PFSK-1 (cell line): ENCODE results near the gene SH3RF1.

ENCODE experiments used
- FOXP2 ChIP-seq: optimal IDR thresholded peaks from 2 replicates; pipeline ENCODE3; 2011; ENCODE audit warnings: borderline replicate concordance, control low read depth, inconsistent platforms; ENCODE audit not compliant: insufficient read depth; ENCODE audit errors: extremely low read length, extremely low read depth
- POLR2AphosphoS5 ChIP-seq: IDR thresholded peaks from 2 replicates; pipeline ENCODE4 v1.6.1; 2012; ENCODE audit warnings: low read depth, mild to moderate bottlenecking, control low read depth, low read length, moderate library complexity
- SIN3A ChIP-seq: IDR thresholded peaks from 2 replicates; pipeline ENCODE4 v1.6.1; 2012; ENCODE audit warnings: mild to moderate bottlenecking, low read length, moderate library complexity, borderline replicate concordance; ENCODE audit not compliant: insufficient read depth
- TAF1 ChIP-seq: IDR thresholded peaks from 2 replicates; pipeline ENCODE4 v1.6.1; 2012; ENCODE audit warnings: low read length, control low read depth, borderline replicate concordance; ENCODE audit not compliant: insufficient read depth
- TF ChIP-seq, protein P1 (sequence below), 2 experiments: IDR thresholded peaks; 2 replicates each; pipeline versions ENCODE4 v1.6.1 to v1.8.0; 2011 to 2012; ENCODE audit warnings: low read depth in 2 of 2, low read length in 2 of 2, control low read depth in 1 of 2, inconsistent platforms in 1 of 2, mild to moderate bottlenecking in 1 of 2, moderate library complexity in 1 of 2; ENCODE audit not compliant: insufficient read depth in 1 of 2

The SH3RF1 gene

DNA sequence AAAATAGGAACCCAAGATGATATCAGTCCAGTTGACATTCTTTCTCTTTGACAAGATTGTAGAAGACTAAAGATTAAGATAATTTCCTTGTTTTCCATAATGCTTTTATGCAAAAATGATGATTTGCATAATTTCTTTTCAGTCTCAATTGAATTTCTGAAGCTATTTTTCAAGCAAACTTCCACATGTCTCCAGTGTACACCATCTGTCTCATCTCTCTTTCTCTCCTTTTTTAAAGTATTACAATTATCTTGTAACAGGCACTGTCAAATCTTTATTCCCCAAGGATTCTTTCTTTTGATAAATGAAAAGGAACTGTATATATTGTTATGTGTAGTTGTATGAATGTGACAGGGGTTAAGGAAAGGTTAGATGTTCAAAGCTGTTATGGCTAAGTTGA is 7.9 kb upstream of the SH3RF1 start:
- TF ChIP-seq SIN3A (no peak), TAF1 (no peak), FOXP2 (no peak), POLR2AphosphoS5 (no peak)
- TF ChIP-seq, protein P1, sequence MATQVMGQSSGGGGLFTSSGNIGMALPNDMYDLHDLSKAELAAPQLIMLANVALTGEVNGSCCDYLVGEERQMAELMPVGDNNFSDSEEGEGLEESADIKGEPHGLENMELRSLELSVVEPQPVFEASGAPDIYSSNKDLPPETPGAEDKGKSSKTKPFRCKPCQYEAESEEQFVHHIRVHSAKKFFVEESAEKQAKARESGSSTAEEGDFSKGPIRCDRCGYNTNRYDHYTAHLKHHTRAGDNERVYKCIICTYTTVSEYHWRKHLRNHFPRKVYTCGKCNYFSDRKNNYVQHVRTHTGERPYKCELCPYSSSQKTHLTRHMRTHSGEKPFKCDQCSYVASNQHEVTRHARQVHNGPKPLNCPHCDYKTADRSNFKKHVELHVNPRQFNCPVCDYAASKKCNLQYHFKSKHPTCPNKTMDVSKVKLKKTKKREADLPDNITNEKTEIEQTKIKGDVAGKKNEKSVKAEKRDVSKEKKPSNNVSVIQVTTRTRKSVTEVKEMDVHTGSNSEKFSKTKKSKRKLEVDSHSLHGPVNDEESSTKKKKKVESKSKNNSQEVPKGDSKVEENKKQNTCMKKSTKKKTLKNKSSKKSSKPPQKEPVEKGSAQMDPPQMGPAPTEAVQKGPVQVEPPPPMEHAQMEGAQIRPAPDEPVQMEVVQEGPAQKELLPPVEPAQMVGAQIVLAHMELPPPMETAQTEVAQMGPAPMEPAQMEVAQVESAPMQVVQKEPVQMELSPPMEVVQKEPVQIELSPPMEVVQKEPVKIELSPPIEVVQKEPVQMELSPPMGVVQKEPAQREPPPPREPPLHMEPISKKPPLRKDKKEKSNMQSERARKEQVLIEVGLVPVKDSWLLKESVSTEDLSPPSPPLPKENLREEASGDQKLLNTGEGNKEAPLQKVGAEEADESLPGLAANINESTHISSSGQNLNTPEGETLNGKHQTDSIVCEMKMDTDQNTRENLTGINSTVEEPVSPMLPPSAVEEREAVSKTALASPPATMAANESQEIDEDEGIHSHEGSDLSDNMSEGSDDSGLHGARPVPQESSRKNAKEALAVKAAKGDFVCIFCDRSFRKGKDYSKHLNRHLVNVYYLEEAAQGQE (IDR thresholded peaks at IDR 0.05; ENCODE audit: insufficient read depth in 1 of 2, low read depth in 2 of 2, low read length in 2 of 2): no peak

DNA sequence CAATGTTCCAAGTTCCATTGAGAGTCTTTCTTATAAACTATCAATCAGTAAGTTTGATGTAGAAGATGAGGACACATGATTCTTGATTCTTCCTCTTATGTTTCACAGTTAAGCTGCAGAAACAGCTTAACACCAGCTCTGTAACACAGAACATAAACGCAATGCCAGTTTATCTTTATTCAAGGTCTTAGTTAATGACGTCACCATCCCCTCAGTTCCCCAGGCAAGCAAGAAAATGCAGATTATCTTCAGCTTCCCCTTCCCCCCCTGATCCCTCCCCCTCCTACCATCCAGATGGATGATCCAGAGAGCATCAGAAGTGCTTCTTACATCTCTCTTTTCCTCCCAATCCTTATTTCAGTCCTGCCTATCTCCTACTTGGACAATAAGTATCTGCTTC is 4.4 kb upstream of the SH3RF1 start:
- no peak for TF ChIP-seq POLR2AphosphoS5

DNA sequence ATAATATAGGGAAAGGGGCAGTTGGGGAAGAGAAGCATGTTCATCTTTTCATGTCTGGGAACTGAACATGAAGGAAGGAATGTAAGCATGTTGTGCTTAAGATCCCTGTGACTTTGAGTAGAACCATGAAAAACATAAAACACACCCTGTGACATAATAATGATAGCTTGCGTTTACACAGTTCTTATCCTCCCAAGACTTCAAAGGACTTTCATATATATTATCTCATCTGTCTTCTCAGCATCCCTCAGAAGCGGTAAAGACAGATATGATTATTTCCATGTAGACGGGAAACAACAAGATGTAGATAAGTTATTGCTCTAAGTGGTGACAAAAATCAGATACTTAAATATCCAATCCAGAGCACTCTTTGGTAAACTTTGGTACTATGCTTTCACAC is 3.3 kb upstream of the SH3RF1 start:
- no peak for TF ChIP-seq SIN3A
- TF ChIP-seq TAF1: no peak
- TF ChIP-seq, protein P1 (IDR thresholded peaks at IDR 0.05; ENCODE audit: insufficient read depth in 1 of 2, low read depth in 2 of 2, low read length in 2 of 2): no peak
- TF ChIP-seq FOXP2: no peak
- no peak for TF ChIP-seq POLR2AphosphoS5

DNA sequence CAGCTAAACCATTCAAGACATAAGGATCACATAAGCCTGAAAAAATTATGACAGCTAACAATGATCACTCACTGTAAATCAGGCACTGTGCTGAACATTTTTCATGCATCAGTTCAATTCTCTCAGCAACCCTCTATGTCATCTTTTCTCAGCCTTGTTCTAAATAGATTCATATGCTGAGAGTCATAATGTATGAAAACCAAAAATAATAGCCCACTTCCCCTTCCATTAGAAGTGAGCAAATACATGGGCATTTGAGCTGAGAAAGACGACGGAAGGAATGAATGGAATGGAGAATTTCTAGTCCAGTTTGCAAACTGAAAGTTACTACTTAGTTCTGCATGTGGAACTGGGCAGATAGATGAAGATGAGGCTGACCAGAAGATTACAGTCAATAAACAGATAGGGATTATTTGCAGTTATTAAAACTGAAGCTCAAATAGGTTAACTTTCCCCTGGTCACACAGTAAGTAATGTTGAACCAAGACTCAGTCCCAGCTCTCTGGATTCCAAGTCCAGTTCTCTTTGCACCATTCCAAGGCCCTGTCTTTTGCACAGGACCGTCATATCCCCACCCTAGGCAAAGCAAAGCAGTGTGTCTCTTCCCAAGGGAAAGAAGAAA is 1.6 kb upstream of the SH3RF1 start:
- TF ChIP-seq FOXP2: no peak
- no peak for TF ChIP-seq SIN3A
- TF ChIP-seq TAF1: no peak

DNA sequence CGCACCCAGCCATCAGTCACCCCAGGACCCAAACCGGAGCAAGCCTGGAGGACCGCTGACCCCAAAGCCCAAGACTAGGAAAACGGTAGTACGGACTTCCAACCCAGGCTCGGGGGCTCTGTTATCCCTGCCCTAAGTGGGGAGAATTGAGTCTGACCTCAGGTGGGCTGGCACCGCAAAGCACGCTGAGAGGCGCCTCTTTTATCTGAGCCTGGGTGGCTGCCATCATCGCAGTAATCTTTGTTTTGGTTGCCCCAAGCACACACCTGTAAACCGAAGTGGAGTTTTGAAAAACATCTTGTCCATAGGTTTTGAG is 894 bp upstream of the SH3RF1 start:
- no peak for TF ChIP-seq TAF1
- no peak for TF ChIP-seq SIN3A
- no peak for TF ChIP-seq FOXP2
- TF ChIP-seq, protein P1 (IDR thresholded peaks at IDR 0.05; ENCODE audit: insufficient read depth in 1 of 2, low read depth in 2 of 2, low read length in 2 of 2): no peak
- TF ChIP-seq POLR2AphosphoS5: no peak

DNA sequence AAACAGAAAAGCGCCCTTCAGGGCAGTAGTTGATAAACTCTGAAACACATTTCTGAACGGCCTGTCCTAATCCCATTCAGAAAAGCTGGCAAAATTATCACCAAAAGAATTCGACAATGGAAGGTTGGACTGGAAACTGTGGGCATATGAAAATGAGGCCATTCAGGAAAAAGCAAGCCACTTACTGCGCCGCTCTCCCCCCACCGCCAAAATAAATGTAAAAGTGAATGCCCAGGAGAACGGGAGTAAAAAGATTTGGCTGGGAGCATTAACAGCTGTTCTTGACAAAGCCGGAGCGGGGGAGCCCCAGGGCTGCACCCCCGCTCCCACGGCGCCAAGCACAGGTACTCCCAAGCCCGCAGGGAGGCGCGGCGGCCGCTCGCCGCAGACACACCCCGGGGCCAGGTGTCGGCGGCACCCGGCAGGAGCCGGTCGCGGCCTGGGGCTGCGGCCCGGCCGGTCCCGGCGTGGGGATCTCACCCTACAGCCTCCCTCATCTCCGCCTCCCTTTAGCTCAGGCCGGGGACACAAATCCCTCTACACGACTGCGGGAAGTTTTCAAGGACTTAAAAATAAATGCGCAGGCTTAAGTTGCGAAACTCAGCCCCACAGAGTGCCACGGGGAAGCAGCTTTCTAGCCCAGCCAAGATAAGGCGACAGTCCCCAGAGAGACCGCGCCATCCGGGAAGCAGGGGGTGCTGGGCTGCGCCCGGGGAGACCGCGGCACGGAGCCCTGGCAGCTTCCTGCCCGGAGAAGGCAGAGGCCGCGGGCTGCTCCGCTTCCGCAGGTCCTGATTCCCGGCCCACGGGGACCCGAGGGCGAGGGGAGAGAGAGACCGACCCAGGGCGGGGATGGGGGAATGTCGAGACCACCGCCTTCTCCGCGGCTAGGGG is 593 bp downstream of the SH3RF1 start:
- TF ChIP-seq FOXP2 (no peak), TAF1 (no peak), POLR2AphosphoS5 (no peak), SIN3A (no peak)
- TF ChIP-seq, protein P1 (IDR thresholded peaks at IDR 0.05; ENCODE audit: insufficient read depth in 1 of 2, low read depth in 2 of 2, low read length in 2 of 2): no peak
